ENCODE results near the gene PHACTR2. TPM values are rescaled to one million over a fixed set of nuclear protein-coding genes. Genes with fewer than 3 reads are reported as not detected.
"Not testable (repeated sequence)": the region's sequence is repeated elsewhere in the genome, so short reads cannot be mapped to it uniquely, and the experiment has no call there.

The PHACTR2 gene
- total and polyA plus RNA-seq, 2 of the 13 experiments (the other 11 are each of a cell fraction or from before 2014, with no cell fraction given): 11.3 to 28.2 TPM

- TF ChIP-seq KIAA2018 (CRISPR knock-in tag; IDR thresholded peaks at IDR 0.05; ENCODE audit: borderline replicate concordance) (no peak), PPARG (CRISPR knock-in tag; conservative IDR thresholded peaks at IDR 0.05) (no peak), RAD51 (IDR thresholded peaks at IDR 0.05; ENCODE audit: borderline replicate concordance) (no peak), CAMTA2 (CRISPR knock-in tag; IDR thresholded peaks at IDR 0.05; ENCODE audit: borderline replicate concordance) (no peak)
These were observed 115.5 kb downstream of the PHACTR2 start (continued) for GRCh38 chr6:143793280-143793619.

GRCh38 chr6:143796551-143796950 is 118.8 kb downstream of the PHACTR2 start:
- H3K27ac ChIP-seq (ENCODE audit: extremely low read length, insufficient read depth, low read length); ATAC-seq; H3K9me3 ChIP-seq (ENCODE audit: low read length); POLR2A ChIA-PET; H3K4me2 ChIP-seq (ENCODE audit: low read depth, low read length); H4K20me1 ChIP-seq (ENCODE audit: insufficient read depth, low read length); in situ Hi-C loops (cut with HindIII; ENCODE audit: extremely low pct_ligation_motif_present, low pct_unique_long_range_greater_than_20kb); H3K79me2 ChIP-seq (ENCODE audit: insufficient read depth, low read length); BruUV-seq (replicated peaks); intact Hi-C loops (cut with micrococcal nuclease; ENCODE audit: unreplicated experiment); H3K9ac ChIP-seq (ENCODE audit: insufficient read depth, low read depth, low read length); H3K4me3 ChIP-seq (replicated peaks in 1 of 3; ENCODE audit: insufficient read depth in 1 of 3, low read depth in 2 of 3, low read length in 3 of 3); H3K4me1 ChIP-seq (ENCODE audit: insufficient read depth, low read length); FAIRE-seq; H3K36me3 ChIP-seq (replicated peaks in 1 of 2; ENCODE audit: control insufficient read depth in 1 of 2, insufficient read depth in 2 of 2, low read length in 2 of 2); CTCF ChIA-PET (ENCODE audit: low intra/inter-chr PET ratio, low total read pairs); H3K27me3 ChIP-seq (ENCODE audit: control insufficient read depth in 1 of 2, insufficient read depth in 2 of 2, low read length in 2 of 2); H2AFZ ChIP-seq (ENCODE audit: low read length); DNase-seq (ENCODE audit: low spot score): not testable (repeated sequence)
- 96% methylated on average over 2 of the region's 2 CpGs for WGBS (ENCODE audit: low lambda C conversion rate)

GRCh38 chr6:143798487-143798886 is 120.7 kb downstream of the PHACTR2 start:
- 95% methylated on average over 3 of the region's 3 CpGs for WGBS (ENCODE audit: low lambda C conversion rate)
- H4K20me1 ChIP-seq (ENCODE audit: insufficient read depth, low read length); POLR2A ChIA-PET: not testable (repeated sequence)

More at GRCh38 chr6:143798487-143798886, 120.7 kb downstream of the PHACTR2 start:
- H3K79me2 ChIP-seq (ENCODE audit: insufficient read depth, low read length); H3K4me1 ChIP-seq (ENCODE audit: insufficient read depth, low read length); H2AFZ ChIP-seq (ENCODE audit: low read length); FAIRE-seq; in situ Hi-C loops (cut with HindIII; ENCODE audit: extremely low pct_ligation_motif_present, low pct_unique_long_range_greater_than_20kb); H3K9ac ChIP-seq (ENCODE audit: insufficient read depth, low read depth, low read length); H3K27me3 ChIP-seq (ENCODE audit: control insufficient read depth in 1 of 2, insufficient read depth in 2 of 2, low read length in 2 of 2); BruUV-seq (replicated peaks); DNase-seq (ENCODE audit: low spot score); H3K36me3 ChIP-seq (replicated peaks in 1 of 2; ENCODE audit: control insufficient read depth in 1 of 2, insufficient read depth in 2 of 2, low read length in 2 of 2); CTCF ChIA-PET (ENCODE audit: low intra/inter-chr PET ratio, low total read pairs); intact Hi-C loops (cut with micrococcal nuclease; ENCODE audit: unreplicated experiment); H3K9me3 ChIP-seq (ENCODE audit: low read length); ATAC-seq; H3K4me2 ChIP-seq (ENCODE audit: low read depth, low read length); H3K4me3 ChIP-seq (replicated peaks in 1 of 3; ENCODE audit: insufficient read depth in 1 of 3, low read depth in 2 of 3, low read length in 3 of 3); H3K27ac ChIP-seq (ENCODE audit: extremely low read length, insufficient read depth, low read length): not testable (repeated sequence)

Data from HepG2 (cell line).